ENCODE results near the gene SERPINA4. TPM values are rescaled to one million over a fixed set of nuclear protein-coding genes. Genes with fewer than 3 reads are reported as not detected.

Gene SERPINA4
- total and polyA plus RNA-seq, 2 donors (not counting 3 experiments of a cell fraction or from before 2014, with no cell fraction given): not detected

- dilution Hi-C loops (cut with MboI; ENCODE audit: extremely low pct_ligation_motif_present, low sequenced_read_pairs) (no loop called here), intact Hi-C loops (cut with micrococcal nuclease) (no loop called here)
- Histone ChIP-seq H3K4me3 (replicated peaks in 1 of 3; ENCODE audit: insufficient read depth in 1 of 3, low read depth in 1 of 3, low read length in 3 of 3) (no peak overlapping the region), H3K36me3 (ENCODE audit: control insufficient read depth in 2 of 2, extremely low read depth in 1 of 2, insufficient read depth in 2 of 2, low read length in 2 of 2) (no peaks in the 10 kb centered on the region), H3K4me1 (ENCODE audit: control insufficient read depth, extremely low read depth, insufficient read depth, low read length) (no peaks in the 10 kb centered on the region), H3K9me3 (replicated peaks; ENCODE audit: control insufficient read depth, insufficient read depth, low read length) (no peaks in the 10 kb centered on the region), H3K9ac (replicated peaks; ENCODE audit: extremely low read depth, insufficient read depth, low read length) (no peak overlapping the region), H3K9me1 (replicated peaks; ENCODE audit: control insufficient read depth, extremely low read depth, insufficient read depth, low read length) (no peaks in the 10 kb centered on the region), H3K27ac (ENCODE audit: insufficient read depth, low read depth, low read length) (no peak overlapping the region), H3K27me3 (ENCODE audit: control insufficient read depth in 2 of 2, insufficient read depth in 2 of 2, low read length in 2 of 2) (no peaks in the 10 kb centered on the region), H2AFZ (ENCODE audit: low read depth, low read length) (no peak overlapping the region), H4K20me1 (replicated peaks; ENCODE audit: control insufficient read depth, extremely low read depth, insufficient read depth, low read length) (no peaks in the 10 kb centered on the region), H3K79me2 (ENCODE audit: control insufficient read depth, insufficient read depth, low read length) (no peaks in the 10 kb centered on the region), H3K4me2 (ENCODE audit: insufficient read depth, low read length) (no peak overlapping the region)
- TF ChIP-seq CTCF (IDR thresholded peaks at IDR 0.05; ENCODE audit: extremely low read depth in 1 of 2, insufficient read depth in 1 of 2, low read depth in 1 of 2, low read length in 2 of 2): no peak
- no peak for TF ChIP-seq GATA2 (IDR thresholded peaks at IDR 0.05; ENCODE audit: insufficient read depth, insufficient read length, low read depth, low read length)
- no peak for TF ChIP-seq JUN (IDR thresholded peaks at IDR 0.05; ENCODE audit: borderline replicate concordance, insufficient read depth, insufficient read length, low read depth)
- TF ChIP-seq FOS (IDR thresholded peaks at IDR 0.05; ENCODE audit: borderline replicate concordance, insufficient read depth, low read length): no peak
- TF ChIP-seq POLR2A (IDR thresholded peaks at IDR 0.05; ENCODE audit: low read depth, low read length): no peak
- TF ChIP-seq POLR2AphosphoS5 (IDR thresholded peaks at IDR 0.05; ENCODE audit: insufficient read depth, low read depth, low read length): no peak
- TF ChIP-seq MYC (IDR thresholded peaks at IDR 0.05; ENCODE audit: low read depth, low read length): no peak
- no TSS peak for BruUV-seq (replicated peaks)
- ChIA-PET POLR2A (no interaction called here), CTCF (no interaction called here)
- no peak for DNase-seq (ENCODE audit: low read depth, low spot score)
- no peak for FAIRE-seq
These were observed 32.1 kb downstream of the SERPINA4 start for GRCh38 chr14:94593376-94593748.

Data from endothelial cell of umbilical vein (primary cell).